ENCODE results near the gene MTG1. TPM values are rescaled to one million over a fixed set of nuclear protein-coding genes. Genes with fewer than 3 reads are reported as not detected.

MTG1 gene
- total and polyA plus RNA-seq, 2 donors (not counting 1 experiment from before 2014, with no cell fraction given) = 90.0 to 117 TPM

- intact Hi-C loops (cut with micrococcal nuclease) = no loop called here
- no peak for ATAC-seq (ENCODE audit: low read depth)
- Histone ChIP-seq H3K9me3 (ENCODE audit: control extremely low read depth in 1 of 3, control insufficient read depth in 2 of 3, insufficient read depth in 1 of 3, low read length in 2 of 3) (no peaks in the 10 kb centered on the region), H3K27me3 (replicated peaks in 1 of 4; ENCODE audit: control extremely low read depth in 1 of 4, control insufficient read depth in 3 of 4, insufficient read depth in 4 of 4, low read length in 3 of 4) (peaks cover 0 to 4% (median 2%) of the 10 kb centered on the region in 4 experiments), H3K4me1 (ENCODE audit: control insufficient read depth in 2 of 2, insufficient read depth in 2 of 2, low read length in 2 of 2) (peaks cover 2 to 5% of the 10 kb centered on the region in 2 donors), H3K4me3 (ENCODE audit: control extremely low read depth in 1 of 5, extremely low read depth in 1 of 5, insufficient read depth in 1 of 5, low read depth in 2 of 5, low read length in 4 of 5) (no peak overlapping the region), H3K4me2 (replicated peaks; ENCODE audit: low read depth, low read length, poor library complexity, severe bottlenecking) (peak overlapping the region; percentile 60), H4K20me1 (ENCODE audit: control insufficient read depth, insufficient read depth, low read length, poor library complexity, severe bottlenecking) (peaks cover 37% of the 10 kb centered on the region), H3K9ac (ENCODE audit: low read length) (no peak overlapping the region), H2AFZ (ENCODE audit: insufficient read depth, low read depth, low read length, poor library complexity, severe bottlenecking) (no peak overlapping the region), H3K79me2 (ENCODE audit: control insufficient read depth, insufficient read depth, low read length) (peaks cover 20% of the 10 kb centered on the region), H3K27ac (ENCODE audit: low read length in 2 of 2) (no peak overlapping the region), H3K36me3 (replicated peaks in 1 of 2; ENCODE audit: control extremely low read depth in 1 of 2, control insufficient read depth in 1 of 2, extremely low read depth in 1 of 2, insufficient read depth in 2 of 2, low read length in 1 of 2) (peaks cover 0 to 9% of the 10 kb centered on the region in 2 experiments)
- POLR2A ChIA-PET = no interaction called here
- Mint-ChIP-seq H3K9me3 (ENCODE audit: insufficient read depth) (no peaks in the 10 kb centered on the region), H3K27me3 (no peaks in the 10 kb centered on the region), H3K27ac (no peak overlapping the region), H3K4me3 (peak overlapping the region; percentile 26), H3K4me1 (peaks cover 6% of the 10 kb centered on the region)
- WGBS (ENCODE audit: insufficient coverage) = 95% methylated on average over 13 of the region's 16 CpGs
- no peak for DNase-seq
- CTCF ChIA-PET = interaction anchor here (1.2 kb wide), 1 partner anchor 93 kb away, joined by 4 read pairs; no protein-coding TSS in a partner anchor
- TF ChIP-seq CTCF (IDR thresholded peaks at IDR 0.05) (no peak), EZH2 (IDR thresholded peaks at IDR 0.05; ENCODE audit: borderline replicate concordance, insufficient read depth, low read depth, low read length, poor library complexity, severe bottlenecking) (no peak)
Measured at GRCh38 chr10:133422223-133422806, 28.4 kb downstream of the MTG1 start.

Data from B cell (primary cell).